PFSK-1 (cell line): ENCODE measurements around the gene TTC28.

ENCODE experiments used
- FOXP2 ChIP-seq: optimal IDR thresholded peaks from 2 replicates; pipeline ENCODE3; 2011; ENCODE audit warnings: borderline replicate concordance, control low read depth, inconsistent platforms; ENCODE audit not compliant: insufficient read depth; ENCODE audit errors: extremely low read length, extremely low read depth
- POLR2AphosphoS5 ChIP-seq: IDR thresholded peaks from 2 replicates; pipeline ENCODE4 v1.6.1; 2012; ENCODE audit warnings: low read depth, mild to moderate bottlenecking, control low read depth, low read length, moderate library complexity
- REST ChIP-seq, 2 experiments: IDR thresholded peaks; 2 replicates each; pipeline versions ENCODE4 v1.6.1 to v1.8.0; 2011 to 2012; ENCODE audit warnings: low read depth in 2 of 2, low read length in 2 of 2, control low read depth in 1 of 2, inconsistent platforms in 1 of 2, mild to moderate bottlenecking in 1 of 2, moderate library complexity in 1 of 2; ENCODE audit not compliant: insufficient read depth in 1 of 2
- SIN3A ChIP-seq: IDR thresholded peaks from 2 replicates; pipeline ENCODE4 v1.6.1; 2012; ENCODE audit warnings: mild to moderate bottlenecking, low read length, moderate library complexity, borderline replicate concordance; ENCODE audit not compliant: insufficient read depth
- TAF1 ChIP-seq: IDR thresholded peaks from 2 replicates; pipeline ENCODE4 v1.6.1; 2012; ENCODE audit warnings: low read length, control low read depth, borderline replicate concordance; ENCODE audit not compliant: insufficient read depth

Gene TTC28

GRCh38 chr22:28112548-28113043, 567.0 kb downstream of the TTC28 start:
- no peak for TF ChIP-seq FOXP2

GRCh38 chr22:28112190-28112544, 567.5 kb downstream of the TTC28 start:
- TF ChIP-seq REST (IDR thresholded peaks at IDR 0.05; ENCODE audit: insufficient read depth in 1 of 2, low read depth in 2 of 2, low read length in 2 of 2) (no peak), SIN3A (no peak), TAF1 (no peak), POLR2AphosphoS5 (no peak), FOXP2 (no peak)

- no peak for TF ChIP-seq REST (IDR thresholded peaks at IDR 0.05; ENCODE audit: insufficient read depth in 1 of 2, low read depth in 2 of 2, low read length in 2 of 2)
- TF ChIP-seq TAF1 = no peak
- no peak for TF ChIP-seq POLR2AphosphoS5
- TF ChIP-seq SIN3A = no peak
- no peak for TF ChIP-seq FOXP2
Measured at GRCh38 chr22:28111501-28112189, 568.0 kb downstream of the TTC28 start.

GRCh38 chr22:28108851-28109250, 570.8 kb downstream of the TTC28 start:
- no peak for TF ChIP-seq POLR2AphosphoS5

- no peak for TF ChIP-seq FOXP2
- no peak for TF ChIP-seq SIN3A
- no peak for TF ChIP-seq POLR2AphosphoS5
- TF ChIP-seq TAF1 = no peak
- TF ChIP-seq REST (IDR thresholded peaks at IDR 0.05; ENCODE audit: insufficient read depth in 1 of 2, low read depth in 2 of 2, low read length in 2 of 2) = no peak
Measured at GRCh38 chr22:28106617-28107016, 573.0 kb downstream of the TTC28 start.

GRCh38 chr22:28105988-28106387, 573.7 kb downstream of the TTC28 start:
- TF ChIP-seq REST (IDR thresholded peaks at IDR 0.05; ENCODE audit: insufficient read depth in 1 of 2, low read depth in 2 of 2, low read length in 2 of 2) = no peak
- no peak for TF ChIP-seq POLR2AphosphoS5
- no peak for TF ChIP-seq SIN3A
- TF ChIP-seq FOXP2 = no peak
- no peak for TF ChIP-seq TAF1
